Calu3 (cell line): Measurements from ENCODE around the gene ELOB. TPM values are rescaled to one million over a fixed set of nuclear protein-coding genes. Genes with fewer than 3 reads are reported as not detected.

Experiments
- BruUV-seq: library from RNA; stranded (reverse); fragments of 400-500 nt; replicated peaks from 2 replicates; lab custom pipeline; 2021; lab: Mats Ljungman, UMichigan
- CTCF ChIA-PET: fragments of 300-600 bp; sonication (Branson Sonifier 250); formaldehyde crosslinking; loops from one replicate; lab custom pipeline; 2022; ENCODE audit warnings: antibody characterized with exemption; lab: Charles Lee
- DNase-seq: peaks from one replicate; pipeline ENCODE4 v3.0.0; 2022
- H3K27ac Mint-ChIP-seq: one replicate; pipeline ENCODE4 v1.8.0; 2022; ENCODE audit warnings: mixed read lengths; ENCODE audit not compliant: unreplicated experiment
- H3K27me3 Mint-ChIP-seq: one replicate; pipeline ENCODE4 v1.8.0; 2022; ENCODE audit warnings: mixed read lengths; ENCODE audit not compliant: unreplicated experiment
- H3K36me3 Mint-ChIP-seq: one replicate; pipeline ENCODE4 v1.8.0; 2022; ENCODE audit warnings: mild to moderate bottlenecking, moderate library complexity, mixed read lengths; ENCODE audit not compliant: insufficient read depth, unreplicated experiment
- H3K4me1 Mint-ChIP-seq: one replicate; pipeline ENCODE4 v1.8.0; 2022; ENCODE audit warnings: mild to moderate bottlenecking, low read depth, mixed read lengths; ENCODE audit not compliant: unreplicated experiment
- H3K4me3 Mint-ChIP-seq: one replicate; pipeline ENCODE4 v1.8.0; 2022; ENCODE audit warnings: mild to moderate bottlenecking, low read depth, moderate library complexity, mixed read lengths; ENCODE audit not compliant: unreplicated experiment
- H3K9me3 Mint-ChIP-seq: one replicate; pipeline ENCODE4 v1.8.0; 2022; ENCODE audit warnings: low read depth, mixed read lengths; ENCODE audit not compliant: unreplicated experiment
- CTCF ChIP-seq: fragments of 200-600 bp; IDR thresholded peaks from one replicate; pipeline ENCODE4 v1.8.0; 2022; ENCODE audit warnings: antibody characterized with exemption; ENCODE audit not compliant: unreplicated experiment
- intact Hi-C: fragments of 100-400 bp; cut with micrococcal nuclease; formaldehyde crosslinking; loops from one replicate; pipeline ENCODE4 v1.10.0; 2022; ENCODE audit not compliant: unreplicated experiment
- total RNA-seq: library from RNA; stranded (reverse); gene quantifications from 2 replicates; pipeline ENCODE4 v1.2.3, GENCODE V29; 2022

Gene ELOB
- total RNA-seq, 1 experiment from 2014 or later, result 269 TPM

DNA sequence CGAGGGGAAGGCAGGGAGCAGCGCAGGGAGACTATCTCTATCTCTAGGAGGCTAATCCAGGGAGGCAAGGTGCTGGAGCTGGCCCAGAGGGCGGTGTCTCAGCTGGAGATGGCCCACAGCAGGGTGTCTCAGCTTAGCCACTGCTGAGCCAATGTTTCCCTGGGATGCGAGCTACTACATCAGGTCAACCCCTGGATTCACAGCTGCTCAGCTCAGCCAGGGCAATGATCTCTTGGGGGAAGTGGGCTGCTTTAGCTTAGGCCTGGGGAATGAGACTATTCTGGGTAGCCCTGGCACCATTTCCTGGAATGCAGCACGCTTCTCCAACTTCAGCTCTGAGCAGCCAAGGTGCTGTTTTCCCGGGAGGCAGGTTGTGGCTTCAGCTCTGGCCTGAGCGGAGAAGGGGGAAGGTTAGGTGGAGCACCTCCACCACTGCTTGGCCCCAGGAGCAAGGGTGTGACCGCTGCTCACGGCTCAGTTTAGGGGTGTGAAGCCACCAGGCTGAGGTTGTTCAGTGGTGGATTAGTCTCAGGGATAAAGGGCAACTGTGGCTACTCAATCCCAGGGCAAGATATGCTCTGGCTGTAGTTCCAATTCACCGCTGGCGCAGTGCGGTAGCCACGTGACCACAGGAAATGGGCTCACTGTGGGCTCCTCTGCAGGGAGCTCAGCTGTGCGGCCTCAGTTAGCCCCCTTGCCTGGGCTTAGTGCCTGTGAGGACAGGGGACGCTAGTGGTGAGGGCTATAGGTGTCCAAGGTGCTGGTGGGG lies 34.8 kb upstream of the ELOB start:
- Mint-ChIP-seq H3K27me3 (peaks cover 13% of the 10 kb centered on the region), H3K27ac (no peak overlapping the region), H3K36me3 (no peaks in the 10 kb centered on the region), H3K4me3 (no peak overlapping the region), H3K4me1 (no peaks in the 10 kb centered on the region), H3K9me3 (peaks cover 5% of the 10 kb centered on the region)
- no peak for DNase-seq
- TF ChIP-seq CTCF, result no peak
- BruUV-seq, result no TSS peak
- CTCF ChIA-PET, result no interaction called here
- intact Hi-C loops, result no loop called here

DNA sequence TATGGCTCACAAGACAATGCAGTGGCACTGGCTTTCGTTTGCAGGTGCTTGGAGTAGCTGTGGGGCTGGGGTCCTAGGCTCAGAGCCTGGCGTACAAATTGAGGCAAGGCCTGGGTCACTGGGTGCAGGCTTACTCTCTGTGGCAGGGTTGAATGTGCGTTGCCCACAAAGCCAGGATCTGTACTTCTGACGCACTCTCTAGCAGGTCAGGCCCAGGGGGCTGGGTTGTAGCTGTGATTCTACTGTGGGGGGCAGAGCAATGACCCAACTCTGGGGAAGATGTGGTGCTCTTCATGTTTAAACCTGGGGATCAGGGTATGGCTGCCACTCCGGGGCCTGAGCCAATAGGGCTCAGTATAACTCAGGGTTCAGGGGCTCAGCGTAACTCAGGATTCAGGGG lies 33.6 kb upstream of the ELOB start:
- CTCF ChIA-PET, result no interaction called here
- peaks cover 5% of the 10 kb centered on the region for H3K9me3 Mint-ChIP-seq
- intact Hi-C loops, result no loop called here

DNA sequence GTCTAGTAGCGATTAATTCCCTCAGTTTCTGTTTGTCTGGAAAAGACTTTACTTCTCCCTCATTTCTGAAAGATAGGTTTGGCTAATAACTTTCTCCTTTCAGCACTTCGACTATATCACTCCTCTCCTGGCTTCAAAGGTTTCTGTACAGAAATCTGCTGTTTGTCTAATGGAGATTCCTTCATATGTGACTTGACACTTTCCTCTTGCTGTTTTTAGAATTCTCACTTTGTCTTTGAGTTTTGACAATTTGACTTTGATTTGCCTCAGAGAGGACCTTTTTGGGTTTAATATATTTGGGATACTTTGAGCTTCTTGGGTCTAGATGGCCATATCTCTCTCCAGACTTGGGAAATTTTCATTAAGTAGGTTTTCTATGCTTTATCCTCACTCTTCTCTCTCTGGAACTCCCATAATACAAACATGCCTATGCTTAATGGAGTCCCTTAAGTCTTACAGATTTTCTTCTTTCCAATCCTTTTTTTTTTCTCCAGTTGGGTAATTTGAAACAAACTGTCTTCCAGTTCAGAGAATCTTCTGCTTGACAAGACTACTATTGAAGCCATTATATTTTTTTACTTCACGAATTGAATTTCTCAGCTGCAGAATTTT lies 32.2 kb upstream of the ELOB start:
- CTCF ChIA-PET, result no interaction called here
- no peak for DNase-seq
- no TSS peak for BruUV-seq
- Mint-ChIP-seq H3K27ac (no peak overlapping the region), H3K4me1 (no peaks in the 10 kb centered on the region), H3K36me3 (peaks cover 4% of the 10 kb centered on the region), H3K9me3 (peaks cover 5% of the 10 kb centered on the region), H3K4me3 (no peak overlapping the region), H3K27me3 (peaks cover 13% of the 10 kb centered on the region)
- TF ChIP-seq CTCF, result no peak
- intact Hi-C loops, result no loop called here

More for the DNA sequence above, 33.6 kb upstream of the ELOB start:
- no peak overlapping the region for H3K27ac Mint-ChIP-seq
- no peak overlapping the region for H3K4me3 Mint-ChIP-seq
- no TSS peak for BruUV-seq
- no peaks in the 10 kb centered on the region for H3K4me1 Mint-ChIP-seq
- H3K27me3 Mint-ChIP-seq, result peaks cover 13% of the 10 kb centered on the region
- no peaks in the 10 kb centered on the region for H3K36me3 Mint-ChIP-seq
- TF ChIP-seq CTCF, result no peak
- DNase-seq, result no peak

DNA sequence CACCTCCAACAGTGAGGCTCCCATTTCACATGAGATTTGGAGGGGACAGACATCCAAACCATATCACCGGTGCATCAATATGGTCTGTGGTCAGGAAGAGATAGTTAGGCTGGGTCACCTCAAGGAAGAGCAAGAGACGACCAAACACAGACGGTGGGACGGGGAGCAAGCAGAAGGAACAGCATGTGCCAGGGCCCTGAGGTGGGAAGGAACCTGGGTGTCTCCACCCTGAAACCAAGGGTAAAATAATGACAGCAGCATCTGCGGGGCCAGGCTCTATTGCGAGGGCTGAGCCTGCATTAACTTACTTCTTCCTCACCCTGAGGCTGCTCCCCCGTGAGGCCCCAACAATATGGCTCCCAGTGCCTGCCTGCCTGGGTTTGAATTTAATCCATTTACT lies 31.1 kb upstream of the ELOB start:
- no peak for TF ChIP-seq CTCF
- BruUV-seq, result no TSS peak
- intact Hi-C loops, result no loop called here
- DNase-seq, result no peak
- Mint-ChIP-seq H3K27me3 (peaks cover 13% of the 10 kb centered on the region), H3K4me1 (no peaks in the 10 kb centered on the region), H3K27ac (no peak overlapping the region), H3K36me3 (peaks cover 4% of the 10 kb centered on the region), H3K4me3 (no peak overlapping the region), H3K9me3 (peaks cover 10% of the 10 kb centered on the region)
- CTCF ChIA-PET, result no interaction called here
